ENCODE data around the gene LHFPL3.

DNA sequence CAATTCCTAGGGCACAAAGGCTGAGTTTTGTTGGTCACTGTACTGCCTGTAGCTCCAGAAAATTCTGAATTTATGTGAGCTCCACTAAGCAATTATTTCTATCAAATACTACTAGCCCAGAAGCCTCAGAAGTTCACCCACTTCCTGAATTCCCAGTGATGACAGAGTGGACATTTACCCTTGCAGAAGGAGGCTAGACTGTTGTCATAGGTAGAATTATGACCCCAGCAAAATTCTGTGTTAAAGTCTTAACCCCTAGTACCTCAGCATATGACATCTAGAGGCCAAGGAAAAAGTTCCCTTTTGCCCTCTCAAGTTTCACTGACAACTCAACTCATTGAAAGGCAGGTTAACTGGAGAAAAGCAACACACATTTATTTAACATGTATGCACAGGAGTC lies 606.9 kb downstream of the LHFPL3 start:
- TF ChIP-seq, protein P1, sequence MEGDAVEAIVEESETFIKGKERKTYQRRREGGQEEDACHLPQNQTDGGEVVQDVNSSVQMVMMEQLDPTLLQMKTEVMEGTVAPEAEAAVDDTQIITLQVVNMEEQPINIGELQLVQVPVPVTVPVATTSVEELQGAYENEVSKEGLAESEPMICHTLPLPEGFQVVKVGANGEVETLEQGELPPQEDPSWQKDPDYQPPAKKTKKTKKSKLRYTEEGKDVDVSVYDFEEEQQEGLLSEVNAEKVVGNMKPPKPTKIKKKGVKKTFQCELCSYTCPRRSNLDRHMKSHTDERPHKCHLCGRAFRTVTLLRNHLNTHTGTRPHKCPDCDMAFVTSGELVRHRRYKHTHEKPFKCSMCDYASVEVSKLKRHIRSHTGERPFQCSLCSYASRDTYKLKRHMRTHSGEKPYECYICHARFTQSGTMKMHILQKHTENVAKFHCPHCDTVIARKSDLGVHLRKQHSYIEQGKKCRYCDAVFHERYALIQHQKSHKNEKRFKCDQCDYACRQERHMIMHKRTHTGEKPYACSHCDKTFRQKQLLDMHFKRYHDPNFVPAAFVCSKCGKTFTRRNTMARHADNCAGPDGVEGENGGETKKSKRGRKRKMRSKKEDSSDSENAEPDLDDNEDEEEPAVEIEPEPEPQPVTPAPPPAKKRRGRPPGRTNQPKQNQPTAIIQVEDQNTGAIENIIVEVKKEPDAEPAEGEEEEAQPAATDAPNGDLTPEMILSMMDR (conservative IDR thresholded peaks at IDR 0.05; ENCODE audit: low read length), result 0 out of 2 replicates have a peak, but pooled peaks have one; percentile 10
- TF ChIP-seq EZH2phosphoT487 (IDR thresholded peaks at IDR 0.05; ENCODE audit: borderline replicate concordance, low read depth, low read length), result no peak

Data from OCI-LY7 (cell line).